Mucosa of rectum (tissue), 2 donors: ENCODE data around the gene TMEM145.

ENCODE experiments used
- H3K27ac ChIP-seq, 2 donors: one replicate each; pipeline ENCODE4 v1.7.0; 2013; ENCODE audit warnings: inconsistent platforms in 2 of 2, low read depth in 2 of 2, low read length in 2 of 2
- H3K27me3 ChIP-seq, 2 donors: one replicate each; pipeline ENCODE4 v1.7.0; 2013; ENCODE audit warnings: low read length in 2 of 2; ENCODE audit not compliant: control insufficient read depth in 2 of 2, insufficient read depth in 2 of 2
- H3K36me3 ChIP-seq, 2 donors: one replicate each; pipeline ENCODE4 v1.7.0; 2013; ENCODE audit warnings: low read length in 2 of 2; ENCODE audit not compliant: control insufficient read depth in 2 of 2, insufficient read depth in 2 of 2
- H3K4me1 ChIP-seq, 2 donors: one replicate each; pipeline ENCODE4 v1.7.0; 2013; ENCODE audit warnings: low read length in 2 of 2, mild to moderate bottlenecking in 1 of 2; ENCODE audit not compliant: control insufficient read depth in 2 of 2, insufficient read depth in 2 of 2
- H3K4me3 ChIP-seq, 2 donors: one replicate each; pipeline ENCODE4 v1.7.0; 2013; ENCODE audit warnings: low read length in 2 of 2
- H3K9ac ChIP-seq, 2 donors: one replicate each; pipeline ENCODE4 v1.7.0; 2013; ENCODE audit warnings: low read length in 2 of 2, low read depth in 1 of 2, mild to moderate bottlenecking in 1 of 2
- H3K9me3 ChIP-seq, 2 donors: one replicate each; pipeline ENCODE4 v1.7.0; 2013; ENCODE audit warnings: low read length in 2 of 2; ENCODE audit not compliant: control insufficient read depth in 2 of 2
- donor health status: healthy.
- donor health status: Normal muscosa, but diverticular disease.

TMEM145 gene

DNA sequence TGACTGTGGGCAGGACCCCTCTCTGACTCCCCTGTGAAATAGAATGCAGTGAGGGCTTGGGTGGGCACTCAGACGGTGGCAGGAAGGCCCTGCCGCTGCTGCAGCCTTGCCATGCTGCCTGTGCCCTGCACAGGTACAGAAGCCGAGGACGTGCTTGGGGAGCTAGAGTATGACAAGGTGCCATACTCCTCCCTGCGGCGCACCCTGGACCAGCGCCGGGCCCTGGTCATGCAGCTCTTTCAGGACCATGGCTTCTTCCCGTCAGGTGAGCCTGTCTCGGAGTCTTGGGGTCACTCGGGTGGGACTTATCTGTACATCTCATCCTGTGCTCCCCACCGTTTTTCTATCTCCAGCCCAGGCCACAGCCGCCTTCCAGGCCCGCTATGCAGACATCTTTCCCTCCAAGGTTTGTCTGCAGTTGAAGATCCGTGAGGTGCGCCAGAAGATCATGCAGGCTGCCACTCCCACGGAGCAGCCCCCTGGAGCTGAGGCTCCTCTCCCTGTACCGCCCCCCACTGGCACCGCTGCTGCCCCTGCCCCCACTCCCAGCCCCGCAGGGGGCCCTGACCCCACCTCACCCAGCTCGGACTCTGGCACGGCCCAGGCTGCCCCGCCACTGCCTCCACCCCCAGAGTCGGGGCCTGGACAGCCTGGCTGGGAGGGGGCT lies 18.5 kb upstream of the TMEM145 start:
- H3K4me3 ChIP-seq, result no peak overlapping the region
- no peaks in the 10 kb centered on the region for H3K27me3 ChIP-seq
- peaks cover 30 to 34% of the 10 kb centered on the region in 2 donors for H3K36me3 ChIP-seq
- H3K9ac ChIP-seq, result no peak overlapping the region
- peaks cover 5 to 6% of the 10 kb centered on the region in 2 donors for H3K4me1 ChIP-seq
- no peak overlapping the region for H3K27ac ChIP-seq
- no peaks in the 10 kb centered on the region for H3K9me3 ChIP-seq

DNA sequence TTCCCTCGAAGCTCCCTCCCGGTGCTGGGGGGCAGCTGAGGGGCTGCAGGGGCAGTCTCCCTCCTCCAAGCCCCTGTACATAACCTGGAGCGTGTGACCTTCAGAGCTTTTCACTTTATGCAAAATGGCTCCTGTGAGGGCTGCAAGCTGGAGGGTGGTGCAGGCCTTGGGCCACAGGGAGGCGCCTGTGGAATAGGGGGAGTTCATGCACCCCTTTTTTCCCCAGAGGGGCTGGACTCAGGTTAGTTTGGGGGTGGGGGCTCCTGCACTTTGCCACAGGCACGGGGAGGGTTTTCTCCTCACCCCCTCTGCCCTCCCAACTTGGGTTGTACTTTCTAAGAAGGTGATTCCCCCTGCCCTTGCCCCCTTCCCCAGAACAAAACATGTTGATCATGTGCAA lies 17.8 kb upstream of the TMEM145 start:
- peaks cover 23 to 27% of the 10 kb centered on the region in 2 donors for H3K36me3 ChIP-seq
- no peaks in the 10 kb centered on the region for H3K9me3 ChIP-seq
- no peak overlapping the region for H3K4me3 ChIP-seq
- H3K9ac ChIP-seq, result no peak overlapping the region
- H3K27ac ChIP-seq, result no peak overlapping the region
- peaks cover 5 to 6% of the 10 kb centered on the region in 2 donors for H3K4me1 ChIP-seq
- H3K27me3 ChIP-seq, result no peaks in the 10 kb centered on the region

DNA sequence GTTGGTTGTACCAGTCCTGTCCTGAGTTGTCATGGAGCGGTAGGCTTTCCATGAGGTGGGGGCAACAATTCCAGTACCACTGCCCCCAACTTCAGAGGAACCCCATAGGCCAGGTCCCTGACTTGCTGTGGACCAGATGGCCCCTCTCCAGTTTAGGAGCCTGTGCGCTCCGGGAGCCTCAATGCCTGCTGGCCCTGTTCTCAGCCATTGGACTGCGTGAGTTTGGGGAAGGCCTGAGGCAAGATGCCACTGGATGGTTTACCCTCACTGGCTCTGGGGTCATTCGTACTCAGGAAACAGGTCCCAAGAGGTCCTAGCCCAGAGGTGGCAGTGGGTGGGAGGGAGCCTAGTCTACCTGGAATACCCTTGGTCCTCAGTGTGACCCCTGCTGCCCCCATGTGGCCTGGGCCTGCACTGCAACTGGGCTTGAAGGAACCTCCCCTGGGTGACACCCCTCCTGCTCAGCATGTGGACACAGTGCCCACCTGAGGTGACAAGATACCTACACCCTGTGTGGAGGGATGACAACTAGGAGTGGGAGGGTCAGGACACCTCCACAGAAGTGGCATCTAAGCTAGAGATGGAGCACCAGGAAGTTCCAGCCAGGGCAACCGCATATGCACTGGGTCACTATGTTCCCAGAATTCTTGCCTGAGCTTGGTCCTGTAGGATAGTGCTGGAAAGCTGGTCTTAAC lies 17.1 kb upstream of the TMEM145 start:
- peaks cover 17 to 24% of the 10 kb centered on the region in 2 donors for H3K36me3 ChIP-seq
- no peak overlapping the region for H3K4me3 ChIP-seq
- H3K9me3 ChIP-seq, result no peaks in the 10 kb centered on the region
- peaks cover 5 to 6% of the 10 kb centered on the region in 2 donors for H3K4me1 ChIP-seq
- no peak overlapping the region for H3K27ac ChIP-seq
- H3K9ac ChIP-seq, result no peak overlapping the region
- H3K27me3 ChIP-seq, result no peaks in the 10 kb centered on the region

DNA sequence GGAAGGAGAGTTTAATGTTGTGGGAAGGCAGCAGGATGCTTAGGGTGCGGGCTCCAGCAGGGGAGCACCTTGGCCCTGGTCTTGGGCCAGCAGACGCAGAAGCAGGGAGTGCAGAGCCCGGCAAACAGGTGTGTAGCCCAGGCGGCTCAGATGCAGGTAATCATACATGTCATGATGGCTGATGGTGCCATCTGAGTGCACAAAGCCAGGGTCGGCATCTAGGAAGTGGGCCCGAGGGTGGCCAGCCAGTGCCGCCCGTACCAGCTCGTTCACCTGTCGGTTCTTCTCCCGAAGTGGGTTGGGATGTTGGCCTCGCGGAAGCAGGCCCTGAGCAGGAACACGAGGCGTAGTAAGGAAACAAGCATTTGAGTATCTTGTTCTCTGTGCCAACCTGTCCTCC lies 16.1 kb upstream of the TMEM145 start:
- H3K36me3 ChIP-seq, result peaks cover 15 to 19% of the 10 kb centered on the region in 2 donors

DNA sequence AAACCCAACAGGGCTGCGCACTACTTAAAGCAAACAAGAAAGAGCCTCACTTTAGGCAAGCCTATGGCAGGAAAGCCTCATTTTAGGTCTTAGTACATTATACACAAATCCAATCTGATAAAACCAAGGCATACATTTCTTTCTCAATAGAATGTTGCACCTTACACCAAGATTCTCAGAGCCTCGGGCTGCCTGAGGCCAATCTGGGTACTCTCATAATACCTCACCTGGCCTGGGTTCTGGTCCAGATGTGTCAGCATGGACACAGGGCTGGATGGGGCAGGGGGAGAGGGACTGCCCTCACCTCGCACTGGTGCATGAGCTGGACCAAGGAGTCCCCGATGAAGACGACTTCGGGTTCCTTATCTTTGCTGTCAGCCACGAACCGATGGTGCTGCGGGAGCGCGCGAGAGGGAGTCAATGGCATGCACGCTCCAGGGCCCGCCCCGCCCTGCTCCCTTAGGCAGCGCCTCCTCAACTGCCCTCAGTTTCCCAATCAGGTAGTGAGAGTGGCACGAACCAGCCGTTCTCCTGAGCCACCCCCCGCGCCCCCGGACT lies 11.4 kb upstream of the TMEM145 start, which contains the start of gene PRR19:
Gene PRR19, plus strand, starts transcription at position 487 of the 558 bp plus-strand sequence. CDS start 7,453 bp downstream, outside the sequence.
- Histone ChIP-seq H3K4me1 (peaks cover 15% of the 10 kb centered on the region in 2 donors), H3K9me3 (no peaks in the 10 kb centered on the region), H3K36me3 (peaks cover 0 to 1% of the 10 kb centered on the region in 2 donors), H3K27ac (peak within 1 kb of the TSS; percentile 65 to 68), H3K4me3 (peak within 1 kb of the TSS; percentile 83 to 86), H3K27me3 (no peaks in the 10 kb centered on the region), H3K9ac (peak within 1 kb of the TSS; percentile 60 to 67)

More for the DNA sequence above, 16.1 kb upstream of the TMEM145 start:
- H3K9ac ChIP-seq, result no peak overlapping the region
- H3K27ac ChIP-seq, result no peak overlapping the region
- peaks cover 10% of the 10 kb centered on the region in 2 donors for H3K4me1 ChIP-seq
- H3K27me3 ChIP-seq, result no peaks in the 10 kb centered on the region
- H3K4me3 ChIP-seq, result no peak overlapping the region
- no peaks in the 10 kb centered on the region for H3K9me3 ChIP-seq

DNA sequence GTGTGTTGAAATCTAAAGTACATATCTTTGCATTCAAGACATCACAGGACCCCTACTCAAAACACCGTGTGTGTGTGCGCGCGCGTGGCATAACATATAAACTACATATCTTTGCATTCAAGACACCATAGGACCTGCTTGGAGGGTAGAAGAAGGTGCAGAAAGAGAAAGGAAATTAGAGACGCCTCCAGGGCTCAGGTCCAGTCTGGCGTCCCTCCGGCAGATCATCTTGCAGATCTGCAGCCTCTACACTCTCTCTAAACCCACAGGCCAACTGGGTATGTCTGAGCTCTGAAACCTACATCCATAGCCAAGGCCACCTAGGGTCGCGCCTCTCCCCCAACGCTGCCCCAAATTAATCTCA lies 10.0 kb upstream of the TMEM145 start:
- H3K36me3 ChIP-seq, result no peaks in the 10 kb centered on the region
- no peaks in the 10 kb centered on the region for H3K27me3 ChIP-seq
- no peak overlapping the region for H3K9ac ChIP-seq
- H3K9me3 ChIP-seq, result no peaks in the 10 kb centered on the region
- H3K27ac ChIP-seq, result no peak overlapping the region
- H3K4me3 ChIP-seq, result peak overlapping the region; percentile 83 to 86
- H3K4me1 ChIP-seq, result peaks cover 15% of the 10 kb centered on the region in 2 donors

DNA sequence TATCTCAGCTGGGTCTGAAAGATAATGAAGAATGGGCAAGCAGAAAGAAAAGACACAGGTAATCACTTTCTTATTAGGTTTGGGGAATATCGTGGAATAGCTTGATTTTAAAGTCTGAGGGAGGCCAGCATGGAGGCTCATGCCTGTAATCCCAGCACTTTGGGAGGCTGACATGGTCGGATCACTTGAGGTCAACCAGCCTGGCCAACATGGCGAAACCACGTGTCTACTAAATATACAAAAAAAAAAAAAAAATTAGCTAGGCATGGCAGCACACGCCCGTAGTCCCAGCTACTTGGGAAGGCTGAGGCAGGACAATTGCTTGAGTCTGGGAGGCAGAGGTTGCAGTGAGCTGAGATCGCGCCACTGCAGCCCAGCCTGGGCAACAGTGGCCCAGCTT lies 9.2 kb upstream of the TMEM145 start:
- H3K27me3 ChIP-seq, result no peaks in the 10 kb centered on the region
- H3K27ac ChIP-seq, result no peak overlapping the region
- no peaks in the 10 kb centered on the region for H3K36me3 ChIP-seq
- H3K9ac ChIP-seq, result no peak overlapping the region
- H3K9me3 ChIP-seq, result no peaks in the 10 kb centered on the region
- peaks cover 15% of the 10 kb centered on the region in 2 donors for H3K4me1 ChIP-seq
- no peak overlapping the region for H3K4me3 ChIP-seq

DNA sequence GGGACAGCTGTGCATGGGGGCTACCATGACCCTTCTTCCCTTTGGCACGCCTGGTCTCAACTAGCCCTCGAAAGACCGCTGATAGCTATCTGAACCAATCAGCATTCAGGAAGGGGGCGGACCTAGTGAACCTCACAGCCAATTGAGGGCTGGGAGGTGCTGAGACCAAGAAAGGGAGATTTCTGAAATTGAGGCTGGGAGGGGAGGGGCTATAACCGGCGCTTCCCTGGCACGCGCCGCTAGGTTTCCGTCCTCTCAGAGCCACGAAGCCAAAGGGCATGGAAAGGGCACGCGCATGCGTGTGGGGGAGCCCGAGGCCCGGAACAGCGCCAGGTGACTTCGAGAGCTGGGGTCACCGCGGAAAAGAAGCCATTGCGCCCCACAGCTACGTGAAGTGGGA lies 6.5 kb upstream of the TMEM145 start:
- no peak overlapping the region for H3K27ac ChIP-seq
- no peak overlapping the region for H3K9ac ChIP-seq
- H3K9me3 ChIP-seq, result no peaks in the 10 kb centered on the region
- no peaks in the 10 kb centered on the region for H3K36me3 ChIP-seq
- H3K4me1 ChIP-seq, result peaks cover 8 to 10% of the 10 kb centered on the region in 2 donors
- peaks cover 0 to 4% of the 10 kb centered on the region in 2 donors for H3K27me3 ChIP-seq
- no peak overlapping the region for H3K4me3 ChIP-seq

DNA sequence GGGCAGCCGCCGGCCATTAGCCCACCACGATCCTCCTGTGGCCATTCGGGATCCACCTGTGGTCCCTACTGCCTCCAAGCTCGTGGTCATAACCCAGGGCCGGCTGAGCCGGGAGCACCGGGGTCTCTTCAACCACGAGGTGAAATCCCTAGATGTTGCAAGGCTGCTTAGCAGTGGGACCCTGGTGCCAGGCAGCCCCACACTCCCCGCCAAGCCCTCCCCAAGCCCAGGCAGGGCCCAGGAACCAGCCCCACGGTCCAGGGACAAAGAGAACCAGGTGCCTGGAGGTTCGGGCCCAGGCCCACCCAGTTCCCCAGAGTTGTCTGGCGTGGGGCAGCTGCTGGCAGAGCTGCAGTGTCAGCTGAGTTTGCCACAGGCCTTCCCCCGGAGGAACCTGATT lies 3.4 kb upstream of the TMEM145 start:
- peaks cover 14 to 26% of the 10 kb centered on the region in 2 donors for H3K27me3 ChIP-seq
- no peak overlapping the region for H3K9ac ChIP-seq
- H3K4me3 ChIP-seq, result no peak overlapping the region
- H3K27ac ChIP-seq, result no peak overlapping the region
- no peaks in the 10 kb centered on the region for H3K9me3 ChIP-seq
- peaks cover 3 to 4% of the 10 kb centered on the region in 2 donors for H3K4me1 ChIP-seq
- no peaks in the 10 kb centered on the region for H3K36me3 ChIP-seq

DNA sequence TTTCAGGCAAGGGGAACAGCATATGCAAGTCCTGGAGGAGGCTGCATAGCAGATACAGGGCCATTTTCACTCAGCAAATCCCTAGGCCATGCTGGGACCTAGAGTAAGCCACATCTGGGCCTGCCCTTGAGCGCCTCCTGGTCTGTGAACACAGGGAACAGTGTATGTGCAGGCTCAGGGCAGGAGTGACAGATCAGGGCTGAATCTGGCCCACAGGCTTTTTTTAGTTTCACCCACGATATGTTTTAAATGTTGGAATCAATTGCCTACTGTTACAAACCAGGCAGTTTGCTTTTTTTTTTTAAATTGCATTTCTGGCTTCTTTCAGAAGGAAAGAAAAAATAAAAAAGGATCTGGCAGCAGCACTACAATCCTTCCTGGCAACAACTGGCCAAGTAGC lies 1.5 kb upstream of the TMEM145 start:
- Histone ChIP-seq H3K27ac (no peak overlapping the region), H3K4me3 (no peak overlapping the region), H3K27me3 (peaks cover 14 to 30% of the 10 kb centered on the region in 2 donors), H3K9ac (no peak overlapping the region), H3K4me1 (peaks cover 3 to 4% of the 10 kb centered on the region in 2 donors), H3K36me3 (no peaks in the 10 kb centered on the region), H3K9me3 (no peaks in the 10 kb centered on the region)
